ENCODE measurements around the gene DAZ4.
"Not testable (repeated sequence)": the region's sequence is repeated elsewhere in the genome, so short reads cannot be mapped to it uniquely, and the experiment has no call there.

The DAZ4 gene, protein sequence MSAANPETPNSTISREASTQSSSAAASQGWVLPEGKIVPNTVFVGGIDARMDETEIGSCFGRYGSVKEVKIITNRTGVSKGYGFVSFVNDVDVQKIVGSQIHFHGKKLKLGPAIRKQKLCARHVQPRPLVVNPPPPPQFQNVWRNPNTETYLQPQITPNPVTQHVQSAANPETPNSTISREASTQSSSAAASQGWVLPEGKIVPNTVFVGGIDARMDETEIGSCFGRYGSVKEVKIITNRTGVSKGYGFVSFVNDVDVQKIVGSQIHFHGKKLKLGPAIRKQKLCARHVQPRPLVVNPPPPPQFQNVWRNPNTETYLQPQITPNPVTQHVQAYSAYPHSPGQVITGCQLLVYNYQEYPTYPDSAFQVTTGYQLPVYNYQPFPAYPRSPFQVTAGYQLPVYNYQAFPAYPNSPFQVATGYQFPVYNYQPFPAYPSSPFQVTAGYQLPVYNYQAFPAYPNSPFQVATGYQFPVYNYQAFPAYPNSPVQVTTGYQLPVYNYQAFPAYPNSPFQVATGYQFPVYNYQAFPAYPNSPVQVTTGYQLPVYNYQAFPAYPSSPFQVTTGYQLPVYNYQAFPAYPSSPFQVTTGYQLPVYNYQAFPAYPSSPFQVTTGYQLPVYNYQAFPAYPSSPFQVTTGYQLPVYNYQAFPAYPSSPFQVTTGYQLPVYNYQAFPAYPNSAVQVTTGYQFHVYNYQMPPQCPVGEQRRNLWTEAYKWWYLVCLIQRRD

DNA sequence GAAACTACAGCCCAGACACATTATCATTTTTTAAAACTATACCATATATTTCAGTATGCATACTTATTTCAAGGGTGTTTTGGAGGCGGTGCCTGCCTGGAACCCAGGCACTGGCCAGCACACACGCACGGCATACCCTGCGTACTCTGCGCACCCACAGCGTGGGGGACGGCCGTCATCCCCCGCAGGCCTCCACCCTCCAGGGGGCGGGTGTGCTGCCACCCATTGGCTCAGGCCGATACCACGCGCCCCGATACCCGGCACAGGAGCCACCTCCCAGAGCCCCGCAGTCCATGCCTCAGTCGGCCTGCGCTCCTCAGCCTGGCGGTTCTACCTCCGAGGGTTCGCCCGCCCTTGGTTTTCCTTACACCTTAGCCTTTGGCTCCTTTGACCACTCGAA is at the start of gene DAZ4:
TSS of gene DAZ4 (plus strand) at position 301 of the 400 bp plus-strand sequence. CDS start 208 bp downstream, outside the sequence.
- not testable (repeated sequence) for DNase-seq

DNA sequence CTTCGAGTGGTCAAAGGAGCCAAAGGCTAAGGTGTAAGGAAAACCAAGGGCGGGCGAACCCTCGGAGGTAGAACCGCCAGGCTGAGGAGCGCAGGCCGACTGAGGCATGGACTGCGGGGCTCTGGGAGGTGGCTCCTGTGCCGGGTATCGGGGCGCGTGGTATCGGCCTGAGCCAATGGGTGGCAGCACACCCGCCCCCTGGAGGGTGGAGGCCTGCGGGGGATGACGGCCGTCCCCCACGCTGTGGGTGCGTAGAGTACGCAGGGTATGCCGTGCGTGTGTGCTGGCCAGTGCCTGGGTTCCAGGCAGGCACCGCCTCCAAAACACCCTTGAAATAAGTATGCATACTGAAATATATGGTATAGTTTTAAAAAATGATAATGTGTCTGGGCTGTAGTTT is 20.4 kb upstream of the DAZ4 start, which contains the start of gene DAZ3:
TSS of gene DAZ3 (minus strand) at position 101 of the 400 bp plus-strand sequence. CDS start 208 bp downstream, outside the sequence.
- not testable (repeated sequence) for DNase-seq

DNA sequence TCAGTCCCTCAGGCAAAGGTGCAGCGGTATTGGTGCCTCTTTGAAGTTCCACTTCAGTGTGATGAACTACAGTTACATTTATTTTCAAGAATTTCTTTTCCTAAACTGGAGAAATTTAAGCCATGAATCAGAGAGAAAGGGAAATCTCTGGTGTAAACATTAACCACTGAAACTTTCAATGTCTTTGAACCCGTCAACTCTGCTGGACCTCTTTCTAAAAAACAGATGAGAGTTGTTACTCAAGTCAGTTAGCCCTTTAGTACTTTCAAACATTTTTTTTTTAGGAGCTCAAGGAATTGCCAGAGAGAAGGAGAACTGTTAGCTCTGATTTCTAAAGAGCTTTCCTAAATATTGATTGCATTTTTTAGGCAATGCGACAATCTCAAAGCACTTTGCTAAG is 11.9 kb upstream of the DAZ4 start:
- DNase-seq, result not testable (repeated sequence)

DNA sequence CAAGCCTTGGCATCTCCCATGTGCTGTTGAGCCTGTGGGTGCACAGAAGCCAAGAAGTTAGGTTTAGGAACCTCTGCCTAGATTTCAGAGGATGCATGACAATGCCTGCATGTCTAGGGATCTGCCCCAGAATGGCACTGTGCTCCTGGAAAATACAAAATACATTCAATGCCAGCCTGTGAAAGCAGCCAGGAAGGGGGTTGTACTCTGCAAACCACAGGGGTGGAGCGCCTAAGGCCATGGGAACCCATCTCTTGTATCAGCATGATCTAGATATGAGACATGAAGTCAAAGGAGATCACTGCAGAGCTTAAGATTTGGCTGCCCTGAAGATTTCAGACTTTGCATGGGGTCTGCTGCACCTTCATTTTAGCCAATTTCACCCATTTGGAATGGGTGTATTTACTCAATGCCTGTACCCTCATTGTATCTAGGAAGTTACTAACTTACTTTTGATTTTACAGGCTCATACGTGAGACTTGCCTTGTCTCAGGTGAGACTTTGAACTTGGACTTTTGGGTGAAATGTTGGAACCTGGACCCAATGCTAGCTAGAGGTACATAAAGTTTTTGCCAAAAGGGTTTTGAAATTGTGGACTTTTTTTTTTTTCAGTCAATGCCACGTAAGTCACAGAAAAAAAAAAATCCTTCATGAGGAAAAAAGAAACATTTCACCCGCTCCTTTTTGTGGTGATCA is 9.4 kb upstream of the DAZ4 start:
- not testable (repeated sequence) for DNase-seq

DNA sequence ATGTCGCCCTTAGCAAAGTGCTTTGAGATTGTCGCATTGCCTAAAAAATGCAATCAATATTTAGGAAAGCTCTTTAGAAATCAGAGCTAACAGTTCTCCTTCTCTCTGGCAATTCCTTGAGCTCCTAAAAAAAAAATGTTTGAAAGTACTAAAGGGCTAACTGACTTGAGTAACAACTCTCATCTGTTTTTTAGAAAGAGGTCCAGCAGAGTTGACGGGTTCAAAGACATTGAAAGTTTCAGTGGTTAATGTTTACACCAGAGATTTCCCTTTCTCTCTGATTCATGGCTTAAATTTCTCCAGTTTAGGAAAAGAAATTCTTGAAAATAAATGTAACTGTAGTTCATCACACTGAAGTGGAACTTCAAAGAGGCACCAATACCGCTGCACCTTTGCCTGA is 8.7 kb upstream of the DAZ4 start:
- DNase-seq, result not testable (repeated sequence)
